B cell (primary cell): ENCODE data around the gene HMSD. TPM values are rescaled to one million over a fixed set of nuclear protein-coding genes. Genes with fewer than 3 reads are reported as not detected.

ENCODE experiments used
- ATAC-seq: fragments of 200-7000 bp; cut with Tn5 transposase; one replicate; pipeline ENCODE4 v1.10.0; 2021; ENCODE audit warnings: low read depth, mild to moderate bottlenecking, moderate number of reproducible peaks, moderate library complexity
- CTCF ChIA-PET: fragments of 350-600 bp; sonication (Branson Sonifier 250); formaldehyde crosslinking; loops from one replicate; lab custom pipeline; 2021; ENCODE audit warnings: antibody characterized with exemption, inconsistent platforms; lab: Charles Lee
- POLR2A ChIA-PET: fragments of 350-600 bp; sonication (Branson Sonifier 250); formaldehyde crosslinking; loops from one replicate; lab custom pipeline; 2021; ENCODE audit warnings: antibody characterized with exemption; lab: Charles Lee
- DNase-seq: peaks from one replicate; pipeline ENCODE4 v3.0.0; 2013
- H2AFZ ChIP-seq: 2 replicates; pipeline ENCODE4 v1.6.1; 2012; ENCODE audit warnings: mild to moderate bottlenecking, low read depth, low read length; ENCODE audit not compliant: insufficient read depth, poor library complexity, severe bottlenecking
- H3K27ac ChIP-seq, 2 donors: 1 replicate in 1 of 2; 2 replicates in 1 of 2; pipeline ENCODE4 v1.5.1; 2012 to 2013; ENCODE audit warnings: low read length in 2 of 2, mild to moderate bottlenecking in 2 of 2, moderate library complexity in 1 of 2
- H3K27me3 ChIP-seq, 4 experiments: fragments of 200-600 bp in 1 of 4; sonication (generic) in 1 of 4; replicated peaks in 1 of 4; 1 replicate in 2 of 4; 2 replicates in 2 of 4; pipeline versions ENCODE4 v1.6.1 to v1.7.0; 2013 to 2016; ENCODE audit warnings: low read length in 3 of 4, mild to moderate bottlenecking in 2 of 4, mixed read lengths in 1 of 4, moderate library complexity in 1 of 4; ENCODE audit not compliant: insufficient read depth in 4 of 4, control insufficient read depth in 3 of 4; ENCODE audit errors: control extremely low read depth in 1 of 4
- H3K36me3 ChIP-seq, 2 experiments: replicated peaks in 1 of 2; 1 replicate in 1 of 2; 2 replicates in 1 of 2; pipeline versions ENCODE4 v1.6.1 to v1.7.1; 2013; ENCODE audit warnings: low read length in 1 of 2; ENCODE audit not compliant: insufficient read depth in 2 of 2, control insufficient read depth in 1 of 2; ENCODE audit errors: control extremely low read depth in 1 of 2, extremely low read depth in 1 of 2
- H3K4me1 ChIP-seq, 2 donors: fragments of 200-600 bp in 1 of 2; sonication (generic) in 1 of 2; 1 replicate in 1 of 2; 2 replicates in 1 of 2; pipeline versions ENCODE4 v1.5.1 to v1.6.1; 2013 to 2017; ENCODE audit warnings: low read length in 2 of 2; ENCODE audit not compliant: control insufficient read depth in 2 of 2, insufficient read depth in 2 of 2
- H3K4me2 ChIP-seq: replicated peaks from 2 replicates; pipeline ENCODE3; 2012; ENCODE audit warnings: mild to moderate bottlenecking, low read depth, low read length; ENCODE audit not compliant: poor library complexity, severe bottlenecking
- H3K4me3 ChIP-seq, 5 experiments: fragments of 200-600 bp in 1 of 5; sonication (generic) in 1 of 5; 1 replicate in 3 of 5; 2 replicates in 2 of 5; pipeline versions ENCODE4 v1.5.1 to v1.7.0; 2011 to 2016; ENCODE audit warnings: low read length in 4 of 5, mild to moderate bottlenecking in 4 of 5, low read depth in 2 of 5, control low read depth in 1 of 5, moderate library complexity in 1 of 5; ENCODE audit not compliant: insufficient read depth in 1 of 5; ENCODE audit errors: control extremely low read depth in 1 of 5, extremely low read depth in 1 of 5
- H3K79me2 ChIP-seq: fragments of 200-600 bp; sonication (generic); one replicate; pipeline ENCODE4 v1.6.0; 2016; ENCODE audit warnings: low read length; ENCODE audit not compliant: control insufficient read depth, insufficient read depth
- H3K9ac ChIP-seq: fragments of 200-600 bp; sonication (generic); 2 replicates; pipeline ENCODE4 v1.6.1; 2017; ENCODE audit warnings: mild to moderate bottlenecking, low read length, moderate library complexity
- H3K9me3 ChIP-seq, 3 donors: one replicate each; pipeline versions ENCODE4 v1.6.1 to v1.7.1; 2013; ENCODE audit warnings: low read length in 2 of 3; ENCODE audit not compliant: control insufficient read depth in 2 of 3, insufficient read depth in 1 of 3; ENCODE audit errors: control extremely low read depth in 1 of 3
- H4K20me1 ChIP-seq: 2 replicates; pipeline ENCODE4 v1.6.0; 2012; ENCODE audit warnings: mild to moderate bottlenecking, low read length; ENCODE audit not compliant: insufficient read depth, control insufficient read depth, poor library complexity, severe bottlenecking
- H3K27ac Mint-ChIP-seq: one replicate; pipeline ENCODE4 v1.8.0; 2021; ENCODE audit warnings: mixed read lengths
- H3K27me3 Mint-ChIP-seq: one replicate; pipeline ENCODE4 v1.8.0; 2021; ENCODE audit warnings: mixed read lengths
- H3K4me1 Mint-ChIP-seq: one replicate; pipeline ENCODE4 v1.8.0; 2021; ENCODE audit warnings: mixed read lengths
- H3K4me3 Mint-ChIP-seq: one replicate; pipeline ENCODE4 v1.8.0; 2021; ENCODE audit warnings: mixed read lengths
- H3K9me3 Mint-ChIP-seq: one replicate; pipeline ENCODE4 v1.8.0; 2022; ENCODE audit warnings: mixed read lengths; ENCODE audit not compliant: insufficient read depth
- EZH2 ChIP-seq: IDR thresholded peaks from 2 replicates; pipeline ENCODE4 v1.6.1; 2012; ENCODE audit warnings: borderline replicate concordance, low read depth, mild to moderate bottlenecking, moderate library complexity, low read length; ENCODE audit not compliant: insufficient read depth, poor library complexity, severe bottlenecking
- WGBS: methylation state at CpG from one replicate; pipeline ENCODE4 v1.1.5; 2013; ENCODE audit warnings: missing lambda C conversion rate; ENCODE audit not compliant: insufficient coverage; 5-methylcytosine and 5-hydroxymethylcytosine counted together
- intact Hi-C: fragments of 100-400 bp; cut with micrococcal nuclease; formaldehyde crosslinking; loops from one replicate; pipeline ENCODE4 v1.10.0; 2022
- polyA plus RNA-seq: library from polyadenylated mRNA; depleted of rRNA; stranded (reverse); fragments of >200 nt; gene quantifications from 2 replicates; pipeline ENCODE4 v1.2.3, GENCODE V29; 2012
- total RNA-seq, 2 donors: library from RNA; stranded (reverse); fragments of 120-200 nt in 1 of 2; gene quantifications; 1 replicate in 1 of 2; 2 replicates in 1 of 2; pipeline versions ENCODE4 v1.2.3 to v1.2.4, GENCODE V29; 2013 to 2022
- TF ChIP-seq, protein P1 (sequence below): fragments of 200-600 bp; IDR thresholded peaks from one replicate; pipeline ENCODE4 v1.8.0; 2022; ENCODE audit warnings: antibody characterized with exemption, mild to moderate bottlenecking

HMSD gene
- total and polyA plus RNA-seq, 2 donors (not counting 1 experiment from before 2014, with no cell fraction given), result 0.04 TPM; not detected in 1

- no peaks in the 10 kb centered on the region for H3K9me3 Mint-ChIP-seq
- no peak overlapping the region for H3K9ac ChIP-seq
- peaks cover 4% of the 10 kb centered on the region for H3K27me3 Mint-ChIP-seq
- peak; percentile 63 for ATAC-seq
- no peaks in the 10 kb centered on the region for H3K4me1 Mint-ChIP-seq
- 91% methylated on average over 1 of the region's 1 CpG for WGBS
- no peak overlapping the region for H2AFZ ChIP-seq
- no peaks in the 10 kb centered on the region for H4K20me1 ChIP-seq
- ChIA-PET POLR2A (no interaction called here), CTCF (interaction anchor here (0.7 to 4.4 kb wide), 18 partner anchors 10 to 1542 kb away, joined by 3 to 50 read pairs (median 6); partner anchors contain the start of genes HMSD and PHLPP1)
- no peaks in the 10 kb centered on the region for H3K9me3 ChIP-seq
- H3K27ac Mint-ChIP-seq, result no peak overlapping the region
- H3K79me2 ChIP-seq, result peaks cover 1% of the 10 kb centered on the region
- no peak overlapping the region for H3K4me2 ChIP-seq
- no peak overlapping the region for H3K27ac ChIP-seq
- DNase-seq, result peak; percentile 72
- no peak for TF ChIP-seq EZH2
- TF ChIP-seq, protein P1, sequence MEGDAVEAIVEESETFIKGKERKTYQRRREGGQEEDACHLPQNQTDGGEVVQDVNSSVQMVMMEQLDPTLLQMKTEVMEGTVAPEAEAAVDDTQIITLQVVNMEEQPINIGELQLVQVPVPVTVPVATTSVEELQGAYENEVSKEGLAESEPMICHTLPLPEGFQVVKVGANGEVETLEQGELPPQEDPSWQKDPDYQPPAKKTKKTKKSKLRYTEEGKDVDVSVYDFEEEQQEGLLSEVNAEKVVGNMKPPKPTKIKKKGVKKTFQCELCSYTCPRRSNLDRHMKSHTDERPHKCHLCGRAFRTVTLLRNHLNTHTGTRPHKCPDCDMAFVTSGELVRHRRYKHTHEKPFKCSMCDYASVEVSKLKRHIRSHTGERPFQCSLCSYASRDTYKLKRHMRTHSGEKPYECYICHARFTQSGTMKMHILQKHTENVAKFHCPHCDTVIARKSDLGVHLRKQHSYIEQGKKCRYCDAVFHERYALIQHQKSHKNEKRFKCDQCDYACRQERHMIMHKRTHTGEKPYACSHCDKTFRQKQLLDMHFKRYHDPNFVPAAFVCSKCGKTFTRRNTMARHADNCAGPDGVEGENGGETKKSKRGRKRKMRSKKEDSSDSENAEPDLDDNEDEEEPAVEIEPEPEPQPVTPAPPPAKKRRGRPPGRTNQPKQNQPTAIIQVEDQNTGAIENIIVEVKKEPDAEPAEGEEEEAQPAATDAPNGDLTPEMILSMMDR, result peak; percentile 89
- no peak overlapping the region for H3K4me3 Mint-ChIP-seq
- H3K36me3 ChIP-seq, result no peaks in the 10 kb centered on the region
- H3K4me1 ChIP-seq, result no peaks in the 10 kb centered on the region
- no peak overlapping the region for H3K4me3 ChIP-seq
- intact Hi-C loops, result loop anchor here (1.0 kb wide), 3 partner anchors 12 to 31 kb away; no protein-coding TSS in a partner anchor
- H3K27me3 ChIP-seq, result no peaks in the 10 kb centered on the region
These were observed 14.6 kb downstream of the HMSD start for GRCh38 chr18:63963615-63964256.

- POLR2A ChIA-PET, result no interaction called here
- Mint-ChIP-seq H3K4me1 (peaks cover 10% of the 10 kb centered on the region), H3K27me3 (peaks cover 4% of the 10 kb centered on the region), H3K4me3 (no peak overlapping the region), H3K9me3 (no peaks in the 10 kb centered on the region), H3K27ac (no peak overlapping the region)
- Histone ChIP-seq H3K27ac (no peak overlapping the region), H3K4me2 (no peak overlapping the region), H3K4me3 (no peak overlapping the region), H3K9ac (no peak overlapping the region), H3K79me2 (peaks cover 7% of the 10 kb centered on the region), H3K27me3 (no peaks in the 10 kb centered on the region), H3K4me1 (peaks cover 4 to 7% of the 10 kb centered on the region in 2 donors), H3K9me3 (no peaks in the 10 kb centered on the region), H3K36me3 (no peaks in the 10 kb centered on the region), H2AFZ (no peak overlapping the region), H4K20me1 (no peaks in the 10 kb centered on the region)
- intact Hi-C loops, result no loop called here
- CTCF ChIA-PET, result interaction anchor here (0.9 to 4.4 kb wide), 7 partner anchors 10 to 31 kb away, joined by 3 to 50 read pairs (median 18); no protein-coding TSS in a partner anchor
- ATAC-seq (no peak), DNase-seq (no peak)
- no peak for TF ChIP-seq EZH2
These were observed 15.8 kb downstream of the HMSD start for GRCh38 chr18:63964908-63965307.
